ENCODE measurements around the gene NPTX2.

GRCh38 chr7:98627413-98627790 is 10.3 kb downstream of the NPTX2 start:
- TF ChIP-seq ARNTL (CRISPR knock-in tag; IDR thresholded peaks at IDR 0.05; ENCODE audit: borderline replicate concordance, low read depth) = no peak
- TF ChIP-seq ZNF8 (CRISPR knock-in tag; IDR thresholded peaks at IDR 0.05) = no peak
- TF ChIP-seq RARB (CRISPR knock-in tag; IDR thresholded peaks at IDR 0.05) = no peak
- no peak for TF ChIP-seq SNAI2 (CRISPR knock-in tag; IDR thresholded peaks at IDR 0.05)
- TF ChIP-seq TSHZ2 (CRISPR knock-in tag; IDR thresholded peaks at IDR 0.05) = no peak
- TF ChIP-seq ZNF70 (CRISPR knock-in tag; IDR thresholded peaks at IDR 0.05) = no peak
- no peak for TF ChIP-seq PATZ1 (CRISPR knock-in tag; IDR thresholded peaks at IDR 0.05; ENCODE audit: borderline replicate concordance)
- TF ChIP-seq ZFP30 (CRISPR knock-in tag; IDR thresholded peaks at IDR 0.05) = no peak
- no peak for TF ChIP-seq CSDC2 (CRISPR knock-in tag; IDR thresholded peaks at IDR 0.05)
- TF ChIP-seq CSRNP3 (CRISPR knock-in tag; IDR thresholded peaks at IDR 0.05) = no peak
- TF ChIP-seq ZFP3 (CRISPR knock-in tag; IDR thresholded peaks at IDR 0.05) = no peak
- TF ChIP-seq TOX (CRISPR knock-in tag; IDR thresholded peaks at IDR 0.05; ENCODE audit: borderline replicate concordance) = no peak
- no peak for TF ChIP-seq ZNF565 (CRISPR knock-in tag; conservative IDR thresholded peaks at IDR 0.05; ENCODE audit: low read depth)

Measured in SK-N-SH treated with all-trans-retinoic acid at 6 μM for 48 hours (cell line).